Nephron (organoid): Measurements from ENCODE around the gene SLC15A2.

Source experiments
- H3K27ac Mint-ChIP-seq, 3 experiments: 2 replicates each; pipeline ENCODE4 v1.8.0; 2020; ENCODE audit warnings: mixed read lengths in 3 of 3, mild to moderate bottlenecking in 2 of 3, moderate library complexity in 1 of 3
- H3K27me3 Mint-ChIP-seq: 2 replicates; pipeline ENCODE4 v1.8.0; 2021; ENCODE audit warnings: low read depth, mild to moderate bottlenecking, moderate library complexity, mixed read lengths
- H3K36me3 Mint-ChIP-seq: 2 replicates; pipeline ENCODE4 v1.8.0; 2020; ENCODE audit warnings: low read depth, mixed read lengths
- H3K4me1 Mint-ChIP-seq: 2 replicates; pipeline ENCODE4 v1.8.0; 2020; ENCODE audit warnings: mixed read lengths
- H3K4me3 Mint-ChIP-seq, 3 experiments: 2 replicates each; pipeline ENCODE4 v1.8.0; 2020; ENCODE audit warnings: mild to moderate bottlenecking in 3 of 3, mixed read lengths in 3 of 3, moderate library complexity in 2 of 3
- H3K9me3 Mint-ChIP-seq: 2 replicates; pipeline ENCODE4 v1.8.0; 2020; ENCODE audit warnings: mixed read lengths
- CTCF ChIP-seq, 3 experiments: fragments of 200-600 bp; sonication (generic); IDR thresholded peaks; one replicate each; pipeline ENCODE4 v1.5.0; 2021; ENCODE audit warnings: antibody characterized with exemption in 3 of 3; ENCODE audit not compliant: unreplicated experiment in 3 of 3

Gene SLC15A2

GRCh38 chr3:121992601-121993560 lies 98.7 kb downstream of the SLC15A2 start:
- H3K9me3 Mint-ChIP-seq = no peaks in the 10 kb centered on the region

More at GRCh38 chr3:121992601-121993560, 98.7 kb downstream of the SLC15A2 start:
- Mint-ChIP-seq H3K36me3 (no peaks in the 10 kb centered on the region), H3K4me1 (peaks cover 6% of the 10 kb centered on the region), H3K4me3 (no peak overlapping the region), H3K27ac (no peak overlapping the region), H3K27me3 (no peaks in the 10 kb centered on the region)
- TF ChIP-seq CTCF (IDR thresholded peaks at IDR 0.05; ENCODE audit: unreplicated experiment in 3 of 3) = no peak
